ENCODE measurements around the gene FOXE1.

The FOXE1 gene

DNA sequence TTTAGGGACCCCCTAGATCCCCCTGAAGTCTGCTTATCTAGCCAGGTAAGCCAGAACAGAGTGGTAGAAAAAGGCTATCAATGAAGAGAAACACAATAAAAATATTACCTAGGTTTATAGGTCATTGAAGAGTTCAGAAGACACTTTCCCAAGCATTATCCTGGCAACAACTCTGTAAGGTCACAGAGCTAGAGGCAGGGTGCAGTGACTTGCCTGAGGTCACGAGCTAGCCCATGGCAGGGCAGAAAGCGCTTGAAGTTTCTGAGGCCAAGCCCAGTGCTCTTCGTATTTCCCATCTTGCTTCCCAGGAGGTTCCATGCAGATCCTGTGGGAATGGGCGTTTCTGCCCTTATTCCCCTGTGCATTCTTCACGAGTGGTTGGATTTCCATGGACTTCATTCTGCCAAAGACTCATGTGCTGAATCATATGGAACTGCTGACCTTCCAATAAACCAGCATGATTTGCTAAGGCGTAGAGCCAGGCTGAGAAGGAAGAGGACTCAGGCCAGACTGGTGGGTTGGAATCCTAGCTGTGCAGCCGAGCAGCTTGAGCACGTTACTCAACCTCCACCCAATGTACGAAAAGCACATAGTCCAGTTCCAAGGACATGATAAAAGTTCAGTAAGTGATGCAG lies 47.2 kb downstream of the FOXE1 start:
- no peak for DNase-seq
- Histone ChIP-seq H3K4me2 (ENCODE audit: low read depth, low read length) (no peak overlapping the region), H3K9me2 (replicated peaks; ENCODE audit: insufficient read depth, low read length) (no peaks in the 10 kb centered on the region), H3K4me1 (ENCODE audit: low read length) (no peaks in the 10 kb centered on the region), H3K79me2 (ENCODE audit: low read length) (no peaks in the 10 kb centered on the region), H3K9ac (ENCODE audit: low read length) (no peak overlapping the region), H2AFZ (ENCODE audit: low read length) (no peak overlapping the region), H3K36me3 (replicated peaks; ENCODE audit: insufficient read depth, low read length) (no peaks in the 10 kb centered on the region), H3K4me3 (ENCODE audit: low read length) (no peak overlapping the region), H3K27me3 (replicated peaks; ENCODE audit: insufficient read depth, low read length) (no peaks in the 10 kb centered on the region), H4K20me1 (ENCODE audit: insufficient read depth, low read length) (no peaks in the 10 kb centered on the region), H3F3A (ENCODE audit: insufficient read depth, low read length) (no peaks in the 10 kb centered on the region), H3K9me3 (replicated peaks; ENCODE audit: insufficient read depth, low read length) (no peaks in the 10 kb centered on the region), H3K27ac (ENCODE audit: low read length) (no peak overlapping the region)
- TF ChIP-seq EZH2phosphoT487 (IDR thresholded peaks at IDR 0.05; ENCODE audit: low read length) = no peak

DNA sequence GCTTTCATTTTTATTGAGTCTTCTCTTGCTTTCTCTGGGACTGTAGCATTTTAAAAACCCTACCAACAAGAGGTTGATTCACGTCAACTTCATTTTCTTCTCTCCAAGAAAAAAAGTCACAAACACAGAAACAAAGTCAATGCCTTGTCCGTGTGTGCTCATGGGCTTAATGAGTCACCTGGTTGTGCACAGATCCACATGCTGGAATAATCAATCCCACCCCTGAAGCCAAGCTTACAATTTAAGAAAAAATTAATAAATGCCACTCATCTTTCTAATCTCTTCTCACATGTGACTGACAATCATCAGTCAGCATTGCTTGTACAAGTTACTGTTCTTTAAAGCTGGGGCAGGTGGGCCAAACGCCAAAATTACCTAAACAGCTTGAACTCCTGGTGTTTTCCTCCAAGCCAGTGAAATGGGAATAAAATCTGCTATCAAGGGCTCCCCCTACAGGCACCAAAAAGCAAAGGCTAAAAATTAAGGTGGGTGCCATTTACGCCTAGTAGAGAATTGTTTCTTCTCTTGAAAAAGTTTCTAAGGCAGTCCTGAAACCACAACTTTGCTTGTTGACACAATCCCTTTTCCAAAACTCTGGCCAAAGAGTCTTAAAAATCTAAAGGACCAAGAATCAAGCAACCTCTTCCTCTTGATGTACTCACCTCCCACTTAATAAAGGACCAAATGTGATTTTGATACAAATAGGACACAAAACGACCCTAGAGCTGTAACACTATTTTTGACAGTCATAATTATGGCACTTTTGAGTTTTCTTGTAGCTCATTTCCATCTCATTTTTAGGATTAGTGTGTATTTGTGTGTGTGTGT lies 47.9 kb downstream of the FOXE1 start:
- no peaks in the 10 kb centered on the region for H3K36me3 ChIP-seq (replicated peaks; ENCODE audit: insufficient read depth, low read length)
- H3K27ac ChIP-seq (ENCODE audit: low read length) = no peak overlapping the region
- H3K4me1 ChIP-seq (ENCODE audit: low read length) = no peaks in the 10 kb centered on the region
- H3K79me2 ChIP-seq (ENCODE audit: low read length) = no peaks in the 10 kb centered on the region; the same call in 1 of the 2 replicates
- TF ChIP-seq EZH2phosphoT487 (IDR thresholded peaks at IDR 0.05; ENCODE audit: low read length) (no peak), CTCF (IDR thresholded peaks at IDR 0.05; ENCODE audit: low read length) (peak; percentile 80)
- peak; percentile 37 for DNase-seq
- no peaks in the 10 kb centered on the region for H3F3A ChIP-seq (ENCODE audit: insufficient read depth, low read length)
- H3K9ac ChIP-seq (ENCODE audit: low read length) = no peak overlapping the region
- H2AFZ ChIP-seq (ENCODE audit: low read length) = no peak overlapping the region
- H3K27me3 ChIP-seq (replicated peaks; ENCODE audit: insufficient read depth, low read length) = no peaks in the 10 kb centered on the region
- H3K9me3 ChIP-seq (replicated peaks; ENCODE audit: insufficient read depth, low read length) = no peaks in the 10 kb centered on the region
- no peak overlapping the region for H3K4me2 ChIP-seq (ENCODE audit: low read depth, low read length)
- H3K4me3 ChIP-seq (ENCODE audit: low read length) = no peak overlapping the region
- H4K20me1 ChIP-seq (ENCODE audit: insufficient read depth, low read length) = no peaks in the 10 kb centered on the region
- no peaks in the 10 kb centered on the region for H3K9me2 ChIP-seq (replicated peaks; ENCODE audit: insufficient read depth, low read length)

GRCh38 chr9:97903177-97903576 lies 50.2 kb downstream of the FOXE1 start:
- Histone ChIP-seq H3K4me1 (ENCODE audit: low read length) (no peaks in the 10 kb centered on the region), H3F3A (ENCODE audit: insufficient read depth, low read length) (no peaks in the 10 kb centered on the region), H4K20me1 (ENCODE audit: insufficient read depth, low read length) (no peaks in the 10 kb centered on the region), H3K79me2 (ENCODE audit: low read length) (peaks cover 12% of the 10 kb centered on the region), H2AFZ (ENCODE audit: low read length) (no peak overlapping the region), H3K9me2 (replicated peaks; ENCODE audit: insufficient read depth, low read length) (no peaks in the 10 kb centered on the region), H3K9ac (ENCODE audit: low read length) (no peak overlapping the region), H3K4me3 (ENCODE audit: low read length) (no peak overlapping the region), H3K36me3 (replicated peaks; ENCODE audit: insufficient read depth, low read length) (no peaks in the 10 kb centered on the region; the same call in 1 of the 2 replicates), H3K27ac (ENCODE audit: low read length) (no peak overlapping the region), H3K27me3 (replicated peaks; ENCODE audit: insufficient read depth, low read length) (no peaks in the 10 kb centered on the region), H3K4me2 (ENCODE audit: low read depth, low read length) (no peak overlapping the region), H3K9me3 (replicated peaks; ENCODE audit: insufficient read depth, low read length) (no peaks in the 10 kb centered on the region)
- DNase-seq = no peak
- TF ChIP-seq EZH2 (optimal IDR thresholded peaks at IDR 0.05; ENCODE audit: low read depth, low read length) (no peak), CTCF (IDR thresholded peaks at IDR 0.05; ENCODE audit: low read length) (no peak), EZH2phosphoT487 (IDR thresholded peaks at IDR 0.05; ENCODE audit: low read length) (no peak)

DNA sequence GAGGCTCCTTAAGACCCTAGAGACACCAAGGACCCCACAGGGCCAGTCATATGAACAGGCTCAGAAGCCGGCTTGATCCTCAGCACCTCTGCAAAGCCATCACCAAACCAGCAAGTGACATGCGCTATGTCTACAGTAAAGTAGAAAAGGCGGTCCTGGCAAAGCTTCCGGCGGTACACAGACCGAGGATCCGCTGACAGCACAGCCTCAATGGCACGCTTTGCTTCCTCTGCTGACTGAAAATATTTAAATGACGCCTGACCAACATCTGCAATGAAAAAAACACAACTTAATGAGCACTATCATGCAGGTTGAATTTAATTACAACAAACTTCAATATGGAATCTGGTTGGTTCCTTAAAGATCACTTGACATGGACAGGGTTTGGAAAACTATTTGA lies 51.7 kb downstream of the FOXE1 start:
- no peaks in the 10 kb centered on the region for H3K27me3 ChIP-seq (replicated peaks; ENCODE audit: insufficient read depth, low read length)
- H3K4me1 ChIP-seq (ENCODE audit: low read length) = no peaks in the 10 kb centered on the region
- no peak overlapping the region for H3K9ac ChIP-seq (ENCODE audit: low read length)
- no peaks in the 10 kb centered on the region for H3K9me2 ChIP-seq (replicated peaks; ENCODE audit: insufficient read depth, low read length)
- H3K4me3 ChIP-seq (ENCODE audit: low read length) = no peak overlapping the region
- no peak for TF ChIP-seq EZH2 (optimal IDR thresholded peaks at IDR 0.05; ENCODE audit: low read depth, low read length)
- TF ChIP-seq CTCF (IDR thresholded peaks at IDR 0.05; ENCODE audit: low read length) = no peak
- TF ChIP-seq EZH2phosphoT487 (IDR thresholded peaks at IDR 0.05; ENCODE audit: low read length) = no peak
- no peak overlapping the region for H3K27ac ChIP-seq (ENCODE audit: low read length)
- no peaks in the 10 kb centered on the region for H3K9me3 ChIP-seq (replicated peaks; ENCODE audit: insufficient read depth, low read length)
- no peaks in the 10 kb centered on the region for H4K20me1 ChIP-seq (ENCODE audit: insufficient read depth, low read length)
- H2AFZ ChIP-seq (ENCODE audit: low read length) = no peak overlapping the region
- no peaks in the 10 kb centered on the region; the same call in 1 of the 2 replicates for H3K36me3 ChIP-seq (replicated peaks; ENCODE audit: insufficient read depth, low read length)
- H3K4me2 ChIP-seq (ENCODE audit: low read depth, low read length) = no peak overlapping the region
- H3K79me2 ChIP-seq (ENCODE audit: low read length) = peaks cover 12% of the 10 kb centered on the region
- no peak for DNase-seq
- H3F3A ChIP-seq (ENCODE audit: insufficient read depth, low read length) = no peaks in the 10 kb centered on the region

All from MM.1S (cell line).